HepG2 (cell line): ENCODE data around the gene DNPEP. TPM values are rescaled to one million over a fixed set of nuclear protein-coding genes. Genes with fewer than 3 reads are reported as not detected.

Experiments used
- BCLAF1 ChIP-seq: fragments of 450-650 bp; IDR thresholded peaks from 2 replicates; pipeline ENCODE4 v1.6.1; 2017; ENCODE audit warnings: mild to moderate bottlenecking
- JARID2 ChIP-seq: sonication (generic); formaldehyde crosslinking; IDR thresholded peaks from 2 replicates; pipeline ENCODE4 v1.8.1; 2023; ENCODE audit warnings: missing genetic modification reagents, inconsistent platforms; ENCODE audit not compliant: insufficient replicate concordance
- JDP2 ChIP-seq: sonication (generic); formaldehyde crosslinking; IDR thresholded peaks from 2 replicates; pipeline ENCODE4 v1.8.1; 2022; ENCODE audit warnings: missing genetic modification reagents, borderline replicate concordance
- NAIF1 ChIP-seq: sonication (generic); formaldehyde crosslinking; IDR thresholded peaks from 2 replicates; pipeline ENCODE4 v1.5.0; 2020; ENCODE audit warnings: mild to moderate bottlenecking, missing genetic modification reagents, borderline replicate concordance
- NFE2 ChIP-seq: sonication (generic); formaldehyde crosslinking; IDR thresholded peaks from 2 replicates; pipeline ENCODE4 v1.4.0; 2020; ENCODE audit warnings: missing genetic modification reagents
- NFIB ChIP-seq: sonication (generic); formaldehyde crosslinking; IDR thresholded peaks from 2 replicates; pipeline ENCODE4 v1.9.0; 2021; ENCODE audit warnings: missing genetic modification reagents, mild to moderate bottlenecking, borderline replicate concordance
- SP2 ChIP-seq: sonication (generic); formaldehyde crosslinking; IDR thresholded peaks from 2 replicates; pipeline ENCODE4 v1.5.1; 2020; ENCODE audit warnings: mild to moderate bottlenecking, missing genetic modification reagents
- XRCC5 ChIP-seq: fragments of 200-400 bp; formaldehyde crosslinking; optimal IDR thresholded peaks from 2 replicates; pipeline ENCODE3; 2017; ENCODE audit warnings: mild to moderate bottlenecking, low read length
- YEATS4 ChIP-seq: sonication (generic); formaldehyde crosslinking; IDR thresholded peaks from 2 replicates; pipeline ENCODE4 v1.4.0; 2020; ENCODE audit warnings: missing genetic modification reagents, borderline replicate concordance
- ZFAT ChIP-seq: sonication (generic); formaldehyde crosslinking; conservative IDR thresholded peaks from 2 replicates; pipeline ENCODE4 v1.8.1; 2023; ENCODE audit warnings: missing genetic modification reagents, inconsistent platforms
- ZNF30 ChIP-seq: sonication (generic); formaldehyde crosslinking; IDR thresholded peaks from 2 replicates; pipeline ENCODE4 v1.5.0; 2020; ENCODE audit warnings: mild to moderate bottlenecking, missing genetic modification reagents
- ZNF646 ChIP-seq: sonication (generic); formaldehyde crosslinking; IDR thresholded peaks from 2 replicates; pipeline ENCODE4 v1.9.0; 2021; ENCODE audit warnings: mild to moderate bottlenecking, missing genetic modification reagents
- ZSCAN12 ChIP-seq: sonication (generic); formaldehyde crosslinking; IDR thresholded peaks from 2 replicates; pipeline ENCODE4 v1.9.0; 2021; ENCODE audit warnings: mild to moderate bottlenecking, missing genetic modification reagents
- polyA plus RNA-seq, 8 experiments: library from polyadenylated mRNA; depleted of rRNA in 3 of 8; stranded (reverse) in 7 of 8; unstranded in 1 of 8; fragments of >200 nt; fragmentation: Illumina TruSeq in 4 of 8; extraction: Trizol in 4 of 8; gene quantifications; 2 replicates each; pipeline versions ENCODE4 v1.2.1 to v1.2.3, GENCODE V29; 2011 to 2016; ENCODE audit warnings: low read depth in 4 of 8, missing spikeins in 1 of 8, mixed read lengths in 1 of 8; ENCODE audit not compliant: insufficient read depth in 1 of 8
- total RNA-seq, 5 experiments: library from RNA; depleted of rRNA; stranded (reverse); fragments of >200 nt; fragmentation: Illumina TruSeq; extraction: Trizol; gene quantifications; 2 replicates each; pipeline ENCODE4 v1.2.3, GENCODE V29; 2016; ENCODE audit warnings: low read depth in 1 of 5
- TF ChIP-seq, protein P1 (sequence below): IDR thresholded peaks from 2 replicates; pipeline ENCODE4 v1.4.0; 2020; ENCODE audit warnings: mild to moderate bottlenecking, missing genetic modification reagents

DNPEP gene
- total and polyA plus RNA-seq, 2 of the 13 experiments (the other 11 are each of a cell fraction or from before 2014, with no cell fraction given), result 104 to 109 TPM

DNA sequence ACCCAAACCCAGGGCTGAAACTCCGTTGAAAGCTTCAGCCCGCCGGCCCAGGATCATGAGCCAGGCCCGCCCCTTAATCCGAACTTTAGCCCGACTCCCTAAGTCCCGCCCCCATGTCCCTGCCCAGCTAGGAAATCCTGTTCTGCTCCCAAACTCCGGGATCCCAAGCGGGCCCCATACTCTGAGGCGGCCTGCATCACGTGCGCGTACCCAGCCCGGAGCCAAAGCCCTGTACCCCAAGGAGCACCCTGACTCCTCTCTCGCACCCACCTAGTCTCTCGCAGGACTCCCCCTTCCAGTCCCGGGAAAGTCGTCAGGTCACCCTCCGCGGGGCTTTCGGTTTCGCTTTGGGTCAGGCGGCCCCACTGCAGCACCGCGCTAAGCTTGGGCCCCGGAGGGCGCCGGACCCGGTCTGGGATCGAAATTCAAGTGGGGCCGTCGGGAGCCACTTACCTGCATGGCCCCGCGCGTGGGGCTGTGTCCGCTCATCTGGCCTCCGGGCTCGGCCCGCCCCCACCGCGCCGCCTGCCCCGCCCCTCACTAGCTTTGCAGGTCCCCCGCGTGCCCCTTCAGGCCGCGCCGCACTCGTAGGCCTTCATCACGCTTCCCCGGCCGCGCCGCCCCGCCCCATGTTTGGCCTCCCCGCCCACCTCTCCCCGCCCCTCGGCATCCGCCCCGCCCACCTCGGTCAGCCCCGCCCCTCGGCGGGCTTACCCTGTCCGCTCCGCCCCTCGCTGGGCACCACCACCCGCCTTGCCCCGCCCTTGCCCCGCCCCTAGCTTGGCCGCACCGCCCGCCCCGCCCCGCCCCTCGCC is at the start of gene DNPEP (continued):
- TF ChIP-seq, protein P1, sequence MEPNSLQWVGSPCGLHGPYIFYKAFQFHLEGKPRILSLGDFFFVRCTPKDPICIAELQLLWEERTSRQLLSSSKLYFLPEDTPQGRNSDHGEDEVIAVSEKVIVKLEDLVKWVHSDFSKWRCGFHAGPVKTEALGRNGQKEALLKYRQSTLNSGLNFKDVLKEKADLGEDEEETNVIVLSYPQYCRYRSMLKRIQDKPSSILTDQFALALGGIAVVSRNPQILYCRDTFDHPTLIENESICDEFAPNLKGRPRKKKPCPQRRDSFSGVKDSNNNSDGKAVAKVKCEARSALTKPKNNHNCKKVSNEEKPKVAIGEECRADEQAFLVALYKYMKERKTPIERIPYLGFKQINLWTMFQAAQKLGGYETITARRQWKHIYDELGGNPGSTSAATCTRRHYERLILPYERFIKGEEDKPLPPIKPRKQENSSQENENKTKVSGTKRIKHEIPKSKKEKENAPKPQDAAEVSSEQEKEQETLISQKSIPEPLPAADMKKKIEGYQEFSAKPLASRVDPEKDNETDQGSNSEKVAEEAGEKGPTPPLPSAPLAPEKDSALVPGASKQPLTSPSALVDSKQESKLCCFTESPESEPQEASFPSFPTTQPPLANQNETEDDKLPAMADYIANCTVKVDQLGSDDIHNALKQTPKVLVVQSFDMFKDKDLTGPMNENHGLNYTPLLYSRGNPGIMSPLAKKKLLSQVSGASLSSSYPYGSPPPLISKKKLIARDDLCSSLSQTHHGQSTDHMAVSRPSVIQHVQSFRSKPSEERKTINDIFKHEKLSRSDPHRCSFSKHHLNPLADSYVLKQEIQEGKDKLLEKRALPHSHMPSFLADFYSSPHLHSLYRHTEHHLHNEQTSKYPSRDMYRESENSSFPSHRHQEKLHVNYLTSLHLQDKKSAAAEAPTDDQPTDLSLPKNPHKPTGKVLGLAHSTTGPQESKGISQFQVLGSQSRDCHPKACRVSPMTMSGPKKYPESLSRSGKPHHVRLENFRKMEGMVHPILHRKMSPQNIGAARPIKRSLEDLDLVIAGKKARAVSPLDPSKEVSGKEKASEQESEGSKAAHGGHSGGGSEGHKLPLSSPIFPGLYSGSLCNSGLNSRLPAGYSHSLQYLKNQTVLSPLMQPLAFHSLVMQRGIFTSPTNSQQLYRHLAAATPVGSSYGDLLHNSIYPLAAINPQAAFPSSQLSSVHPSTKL (CRISPR knock-in tag), result peak; percentile 64; the same call in 1 of the 2 replicates
- TF ChIP-seq NFE2 (CRISPR knock-in tag) (no peak), NAIF1 (peak; percentile 50; the same call in 1 of the 2 replicates), BCLAF1 (no peak), XRCC5 (no peak), JARID2 (CRISPR knock-in tag) (no peak), ZFAT (CRISPR knock-in tag) (peak; percentile 61; the same call in 1 of the 2 replicates), YEATS4 (CRISPR knock-in tag) (peak; percentile 82; the same call in 1 of the 2 replicates), ZNF646 (CRISPR knock-in tag) (no peak), ZNF30 (CRISPR knock-in tag) (no peak), JDP2 (CRISPR knock-in tag) (no peak), NFIB (CRISPR knock-in tag) (no peak), ZSCAN12 (no peak), SP2 (CRISPR knock-in tag) (peak; percentile 50)
